Left ventricle myocardium inferior (tissue), 1 donor: Measurements from ENCODE around the gene SLC25A13. TPM values are rescaled to one million over a fixed set of nuclear protein-coding genes. Genes with fewer than 3 reads are reported as not detected.
A peak's percentile ranks its signal among the peaks of the same experiment; 100 is the strongest.

ENCODE experiments used
- DNase-seq: peaks from one replicate; pipeline ENCODE4 v3.0.0-alpha.2; 2020
- H3K27ac ChIP-seq: fragments of 200-600 bp; replicated peaks from 2 replicates; pipeline ENCODE4 v1.8.0; 2021
- H3K27me3 ChIP-seq: fragments of 200-600 bp; 2 replicates; pipeline ENCODE4 v1.8.0; 2021; ENCODE audit warnings: low read depth
- H3K36me3 ChIP-seq: fragments of 200-600 bp; 2 replicates; pipeline ENCODE4 v1.8.0; 2021
- H3K4me1 ChIP-seq: fragments of 200-600 bp; 2 replicates; pipeline ENCODE4 v1.8.0; 2021
- H3K4me3 ChIP-seq: fragments of 200-600 bp; 2 replicates; pipeline ENCODE4 v1.8.0; 2021; ENCODE audit warnings: mild to moderate bottlenecking, moderate library complexity
- H3K9me3 ChIP-seq: fragments of 200-600 bp; replicated peaks from 2 replicates; pipeline ENCODE4 v1.8.0; 2021
- CTCF ChIP-seq: fragments of 200-600 bp; IDR thresholded peaks from 2 replicates; pipeline ENCODE4 v1.8.0; 2021; ENCODE audit warnings: antibody characterized with exemption, mild to moderate bottlenecking, borderline replicate concordance
- intact Hi-C: fragments of 100-400 bp; cut with micrococcal nuclease; formaldehyde crosslinking; loops from one replicate; pipeline ENCODE4 v1.11.0; 2022
- total RNA-seq: library from RNA; stranded (reverse); fragmentation: NEBNext Ultra II Directional; extraction: Animal tissue kit (Norgen Biotek cat#: 25700); gene quantifications from one replicate; pipeline ENCODE4 v1.2.1, GENCODE V29; 2021
- donor health status: DM: no; HTN: yes; CAD: no; lungs with severe emphysema.

Gene SLC25A13
- total RNA-seq, 1 donor from 2014 or later, result 9.1 TPM

- TF ChIP-seq CTCF, result no peak
- peak overlapping the region; percentile 85 for H3K4me3 ChIP-seq
- peak overlapping the region; percentile 99 for H3K27ac ChIP-seq
- no peaks in the 10 kb centered on the region for H3K9me3 ChIP-seq
- intact Hi-C loops, result no loop called here
- no peaks in the 10 kb centered on the region for H3K27me3 ChIP-seq
- peaks cover 60% of the 10 kb centered on the region for H3K4me1 ChIP-seq
- DNase-seq, result peak; percentile 88
- H3K36me3 ChIP-seq, result no peaks in the 10 kb centered on the region
These were observed 754 bp downstream of the SLC25A13 start for GRCh38 chr7:96321031-96321657.

- TF ChIP-seq CTCF, result no peak
- Histone ChIP-seq H3K4me1 (peaks cover 67% of the 10 kb centered on the region), H3K36me3 (no peaks in the 10 kb centered on the region), H3K9me3 (no peaks in the 10 kb centered on the region), H3K4me3 (peak overlapping the region; percentile 85), H3K27ac (peak overlapping the region; percentile 99), H3K27me3 (no peaks in the 10 kb centered on the region)
- no peak for DNase-seq
- intact Hi-C loops, result no loop called here
These were observed 1.5 kb downstream of the SLC25A13 start for GRCh38 chr7:96320442-96320841.

- TF ChIP-seq CTCF, result no peak
- H3K4me1 ChIP-seq, result peaks cover 77% of the 10 kb centered on the region
- H3K4me3 ChIP-seq, result no peak overlapping the region
- no peaks in the 10 kb centered on the region for H3K36me3 ChIP-seq
- intact Hi-C loops, result no loop called here
- no peaks in the 10 kb centered on the region for H3K27me3 ChIP-seq
- DNase-seq, result no peak
- peak overlapping the region; percentile 99 for H3K27ac ChIP-seq
- no peaks in the 10 kb centered on the region for H3K9me3 ChIP-seq
These were observed 2.5 kb downstream of the SLC25A13 start for GRCh38 chr7:96319439-96319838.

- Histone ChIP-seq H3K4me1 (peaks cover 91% of the 10 kb centered on the region), H3K27ac (no peak overlapping the region), H3K9me3 (no peaks in the 10 kb centered on the region), H3K36me3 (no peaks in the 10 kb centered on the region), H3K4me3 (no peak overlapping the region), H3K27me3 (no peaks in the 10 kb centered on the region)
- no peak for DNase-seq
- intact Hi-C loops, result no loop called here
- TF ChIP-seq CTCF, result no peak
These were observed 4.9 kb downstream of the SLC25A13 start for GRCh38 chr7:96316949-96317348.

- no peak for TF ChIP-seq CTCF
- no peaks in the 10 kb centered on the region for H3K36me3 ChIP-seq
- no peak overlapping the region for H3K4me3 ChIP-seq
- no peak for DNase-seq
- peaks cover 92% of the 10 kb centered on the region for H3K4me1 ChIP-seq
- intact Hi-C loops, result no loop called here
- H3K27me3 ChIP-seq, result no peaks in the 10 kb centered on the region
- no peaks in the 10 kb centered on the region for H3K9me3 ChIP-seq
- peak overlapping the region; percentile 11 for H3K27ac ChIP-seq
These were observed 6.8 kb downstream of the SLC25A13 start for GRCh38 chr7:96315125-96315512.
